HepG2 (cell line): ENCODE data around the gene DMBT1. TPM values are rescaled to one million over a fixed set of nuclear protein-coding genes. Genes with fewer than 3 reads are reported as not detected.

ENCODE experiments used
- ATAC-seq: fragments of 200-7000 bp; cut with Tn5 transposase; 3 replicates; pipeline ENCODE4 v1.9.1; 2020; ENCODE audit warnings: mild to moderate bottlenecking, moderate library complexity
- BruUV-seq: library from RNA; stranded (reverse); fragments of 400-500 nt; replicated peaks from 2 replicates; lab custom pipeline; 2021; lab: Mats Ljungman, UMichigan
- CTCF ChIA-PET: fragments of 300-600 bp; formaldehyde crosslinking; extraction: SDS; loops from one replicate; lab custom pipeline; 2021; ENCODE audit warnings: low total read pairs, inconsistent platforms, low intra/inter-chr PET ratio; lab: Yijun Ruan, JAX
- POLR2A ChIA-PET: fragments of 350-600 bp; sonication (Branson Sonifier 250); formaldehyde crosslinking; loops from one replicate; lab custom pipeline; 2020; ENCODE audit warnings: antibody characterized with exemption, inconsistent platforms; lab: Yijun Ruan, JAX
- DNase-seq: peaks from one replicate; pipeline ENCODE4 v3.0.0-alpha.2; 2015; ENCODE audit warnings: low spot score
- FAIRE-seq: peaks from 3 replicates; lab custom pipeline; 2011; peaks lifted over from hg19 to GRCh38; lab: Jason Lieb, UNC
- H2AFZ ChIP-seq: one replicate; pipeline ENCODE4 v1.6.1; 2011; ENCODE audit warnings: low read length, inconsistent platforms
- H3K27ac ChIP-seq: fragments of 300-600 bp; 3 replicates; pipeline ENCODE4 v1.8.0; 2011; ENCODE audit warnings: mixed run types, mild to moderate bottlenecking, mixed read lengths, low read length, inconsistent platforms; ENCODE audit not compliant: insufficient read depth; ENCODE audit errors: extremely low read length
- H3K27me3 ChIP-seq, 2 experiments: fragments of 200-600 bp in 1 of 2; 2 replicates in 1 of 2; 3 replicates in 1 of 2; pipeline versions ENCODE4 v1.6.0 to v1.8.0; 2011; ENCODE audit warnings: low read length in 2 of 2, mild to moderate bottlenecking in 2 of 2, moderate library complexity in 2 of 2, inconsistent platforms in 1 of 2; ENCODE audit not compliant: insufficient read depth in 2 of 2, control insufficient read depth in 1 of 2
- H3K36me3 ChIP-seq, 2 experiments: fragments of 200-600 bp in 1 of 2; replicated peaks in 1 of 2; 2 replicates in 1 of 2; 3 replicates in 1 of 2; pipeline versions ENCODE4 v1.5.1 to v1.8.0; 2011; ENCODE audit warnings: low read length in 2 of 2, inconsistent platforms in 1 of 2; ENCODE audit not compliant: insufficient read depth in 2 of 2, control insufficient read depth in 1 of 2
- H3K4me1 ChIP-seq: 2 replicates; pipeline ENCODE4 v1.5.1; 2012; ENCODE audit warnings: low read length, inconsistent platforms; ENCODE audit not compliant: insufficient read depth
- H3K4me2 ChIP-seq: 2 replicates; pipeline ENCODE4 v1.6.0; 2011; ENCODE audit warnings: low read depth, low read length, inconsistent platforms
- H3K4me3 ChIP-seq, 3 experiments: fragments of 200-600 bp in 1 of 3; sonication (generic), shearing (Covaris generic) in 1 of 3; replicated peaks in 1 of 3; 2 replicates each; pipeline ENCODE4 v1.5.1; 2011 to 2016; ENCODE audit warnings: low read length in 3 of 3, inconsistent platforms in 2 of 3, low read depth in 2 of 3, mild to moderate bottlenecking in 2 of 3, control low read depth in 1 of 3, mixed read lengths in 1 of 3; ENCODE audit not compliant: insufficient read depth in 1 of 3
- H3K79me2 ChIP-seq: one replicate; pipeline ENCODE4 v1.6.1; 2011; ENCODE audit warnings: low read length, inconsistent platforms; ENCODE audit not compliant: insufficient read depth
- H3K9ac ChIP-seq: 2 replicates; pipeline ENCODE4 v1.6.0; 2011; ENCODE audit warnings: mild to moderate bottlenecking, low read depth, low read length, inconsistent platforms; ENCODE audit not compliant: insufficient read depth
- H3K9me3 ChIP-seq: 2 replicates; pipeline ENCODE4 v1.5.1; 2012; ENCODE audit warnings: mild to moderate bottlenecking, low read length
- H4K20me1 ChIP-seq: 2 replicates; pipeline ENCODE4 v1.6.0; 2011; ENCODE audit warnings: inconsistent platforms, mild to moderate bottlenecking, low read length, moderate library complexity; ENCODE audit not compliant: insufficient read depth
- ATF7 ChIP-seq, 2 experiments: fragments of 450-650 bp in 1 of 2; sonication (generic) in 1 of 2; formaldehyde crosslinking in 1 of 2; IDR thresholded peaks; 2 replicates each; pipeline versions ENCODE4 v1.4.0 to v1.6.1; 2016 to 2020; ENCODE audit warnings: antibody characterized with exemption in 1 of 2, mild to moderate bottlenecking in 1 of 2, missing genetic modification reagents in 1 of 2
- CENPX ChIP-seq: sonication (generic); formaldehyde crosslinking; IDR thresholded peaks from 2 replicates; pipeline ENCODE4 v1.9.0; 2021; ENCODE audit warnings: mild to moderate bottlenecking, missing genetic modification reagents, moderate library complexity
- CREB1 ChIP-seq, 2 experiments: fragments of 450-650 bp in 1 of 2; IDR thresholded peaks; 2 replicates each; pipeline ENCODE4 v1.6.1; 2016 to 2017; ENCODE audit warnings: control low read depth in 1 of 2, mild to moderate bottlenecking in 1 of 2, missing compliant biosample characterization in 1 of 2, missing genetic modification characterization in 1 of 2
- IRF1 ChIP-seq: sonication (generic); formaldehyde crosslinking; IDR thresholded peaks from 2 replicates; pipeline ENCODE4 v1.4.0; 2020; ENCODE audit warnings: low read depth, mild to moderate bottlenecking, missing genetic modification reagents
- KDM5B ChIP-seq: sonication (generic); formaldehyde crosslinking; IDR thresholded peaks from 2 replicates; pipeline ENCODE4 v1.4.0; 2020; ENCODE audit warnings: missing genetic modification reagents, mild to moderate bottlenecking, borderline replicate concordance
- KMT2A ChIP-seq: sonication (generic); formaldehyde crosslinking; IDR thresholded peaks from 2 replicates; pipeline ENCODE4 v1.4.0; 2020; ENCODE audit warnings: missing genetic modification reagents
- MAFK ChIP-seq, 2 experiments: IDR thresholded peaks in 1 of 2; conservative IDR thresholded peaks in 1 of 2; 2 replicates each; pipeline ENCODE4 v1.6.1; 2011; ENCODE audit warnings: improper control_type of control experiment in 2 of 2, low read length in 2 of 2
- PLRG1 ChIP-seq: fragments of 450-650 bp; conservative IDR thresholded peaks from 2 replicates; pipeline ENCODE4 v1.6.1; 2016
- POLR2AphosphoS5 ChIP-seq: IDR thresholded peaks from 2 replicates; pipeline ENCODE4 v1.6.1; 2012; ENCODE audit warnings: low read depth, low read length
- ZNF124 ChIP-seq: sonication (generic); formaldehyde crosslinking; IDR thresholded peaks from 2 replicates; pipeline ENCODE4 v1.4.0; 2020; ENCODE audit warnings: missing genetic modification reagents
- ZNF224 ChIP-seq: sonication (generic); formaldehyde crosslinking; IDR thresholded peaks from 2 replicates; pipeline ENCODE4 v1.5.0; 2020; ENCODE audit warnings: mild to moderate bottlenecking, missing genetic modification reagents
- ZNF275 ChIP-seq: sonication (generic); formaldehyde crosslinking; IDR thresholded peaks from 2 replicates; pipeline ENCODE4 v1.8.0; 2022; ENCODE audit warnings: missing genetic modification reagents, mild to moderate bottlenecking, inconsistent platforms, borderline replicate concordance
- ZNF672 ChIP-seq: sonication (generic); formaldehyde crosslinking; IDR thresholded peaks from 2 replicates; pipeline ENCODE4 v1.8.1; 2022; ENCODE audit warnings: missing genetic modification reagents
- ZNF737 ChIP-seq: sonication (generic); formaldehyde crosslinking; IDR thresholded peaks from 2 replicates; pipeline ENCODE4 v1.5.0; 2020; ENCODE audit warnings: missing genetic modification reagents, mild to moderate bottlenecking, borderline replicate concordance
- ZSCAN22 ChIP-seq: sonication (generic); formaldehyde crosslinking; IDR thresholded peaks from 2 replicates; pipeline ENCODE4 v1.4.0; 2020; ENCODE audit warnings: mild to moderate bottlenecking, missing genetic modification reagents
- WGBS: methylation state at CpG from one replicate; pipeline ENCODE4 v1.1.6; 2017; ENCODE audit warnings: low lambda C conversion rate; 5-methylcytosine and 5-hydroxymethylcytosine counted together
- in situ Hi-C: cut with HindIII; loops from 2 replicates; pipeline ENCODE4 v1.10.0; 2017; ENCODE audit warnings: low pct_unique_long_range_greater_than_20kb; ENCODE audit not compliant: extremely low pct_ligation_motif_present
- intact Hi-C: fragments of 100-400 bp; cut with micrococcal nuclease; formaldehyde crosslinking; loops from one replicate; pipeline ENCODE4 v1.10.0; 2022; ENCODE audit not compliant: unreplicated experiment
- polyA plus RNA-seq, 8 experiments: library from polyadenylated mRNA; depleted of rRNA in 3 of 8; stranded (reverse) in 7 of 8; unstranded in 1 of 8; fragments of >200 nt; fragmentation: Illumina TruSeq in 4 of 8; extraction: Trizol in 4 of 8; gene quantifications; 2 replicates each; pipeline versions ENCODE4 v1.2.1 to v1.2.3, GENCODE V29; 2011 to 2016; ENCODE audit warnings: low read depth in 4 of 8, missing spikeins in 1 of 8, mixed read lengths in 1 of 8; ENCODE audit not compliant: insufficient read depth in 1 of 8
- total RNA-seq, 5 experiments: library from RNA; depleted of rRNA; stranded (reverse); fragments of >200 nt; fragmentation: Illumina TruSeq; extraction: Trizol; gene quantifications; 2 replicates each; pipeline ENCODE4 v1.2.3, GENCODE V29; 2016; ENCODE audit warnings: low read depth in 1 of 5

Gene DMBT1
- total and polyA plus RNA-seq, 2 of the 13 experiments (the other 11 are each of a cell fraction or from before 2014, with no cell fraction given): not detected

- peaks cover 6 to 31% of the 10 kb centered on the region in 2 experiments; a peak in 3 of 5 replicates for H3K27me3 ChIP-seq
- CTCF ChIA-PET: no interaction called here
- no peaks in the 10 kb centered on the region for H4K20me1 ChIP-seq
- no peak overlapping the region for H3K4me2 ChIP-seq
- no peak overlapping the region for H3K9ac ChIP-seq
- DNase-seq (no peak), ATAC-seq (no peak), FAIRE-seq (no peak)
- no TSS peak for BruUV-seq
- H3K36me3 ChIP-seq: no peaks in the 10 kb centered on the region
- WGBS: 52% methylated on average over 22 of the region's 22 CpGs
- in situ Hi-C loops (no loop called here), intact Hi-C loops (no loop called here)
- no peak overlapping the region for H3K4me3 ChIP-seq
- POLR2A ChIA-PET: no interaction called here
- H3K27ac ChIP-seq: no peak overlapping the region
- H3K9me3 ChIP-seq: no peaks in the 10 kb centered on the region
- no peaks in the 10 kb centered on the region for H3K79me2 ChIP-seq
- no peaks in the 10 kb centered on the region for H3K4me1 ChIP-seq
- no peak for TF ChIP-seq PLRG1
- TF ChIP-seq ATF7 (IDR thresholded peaks at IDR 0.05): peak; percentile 89
- no peak for TF ChIP-seq ATF7 (CRISPR knock-in tag; IDR thresholded peaks at IDR 0.05)
- TF ChIP-seq ZNF672: no peak
- no peak for TF ChIP-seq ZNF224 (CRISPR knock-in tag)
- no peak for TF ChIP-seq KDM5B (CRISPR knock-in tag)
- peak; percentile 79 for TF ChIP-seq CREB1 (IDR thresholded peaks at IDR 0.05)
- TF ChIP-seq CREB1 (CRISPR knock-in tag; IDR thresholded peaks at IDR 0.05): no peak
- 0 out of 4 replicates have a peak, but pooled peaks of 1 of the 2 experiments have one; percentile 1 for TF ChIP-seq MAFK (conservative IDR thresholded peaks at IDR 0.05 in 1 of 2, IDR thresholded peaks at IDR 0.05 in 1 of 2; ENCODE audit: low read length in 2 of 2)
- no peak overlapping the region for H2AFZ ChIP-seq
These were observed 46.3 kb upstream of the DMBT1 start for GRCh38 chr10:122514045-122514840.

GRCh38 chr10:122515022-122515424 lies 45.5 kb upstream of the DMBT1 start:
- no peak for ATAC-seq
- no peak overlapping the region for H2AFZ ChIP-seq
- peaks cover 4 to 26% of the 10 kb centered on the region in 2 experiments; a peak in 3 of 5 replicates for H3K27me3 ChIP-seq
- BruUV-seq: no TSS peak
- no peaks in the 10 kb centered on the region for H3K4me1 ChIP-seq
- TF ChIP-seq ZNF275 (CRISPR knock-in tag) (no peak), POLR2AphosphoS5 (no peak), CENPX (CRISPR knock-in tag) (no peak), ZSCAN22 (no peak), IRF1 (no peak), ZNF124 (CRISPR knock-in tag) (no peak), KMT2A (CRISPR knock-in tag) (no peak), ZNF737 (no peak)
- TF ChIP-seq, all 625 proteins: peak for 0
- intact Hi-C loops: no loop called here
- DNase-seq (no peak), FAIRE-seq (no peak)
- Histone ChIP-seq H3K4me2 (no peak overlapping the region), H3K9me3 (no peaks in the 10 kb centered on the region), H3K36me3 (no peaks in the 10 kb centered on the region), H3K27ac (no peak overlapping the region), H3K9ac (no peak overlapping the region), H4K20me1 (no peaks in the 10 kb centered on the region), H3K4me3 (no peak overlapping the region), H3K79me2 (no peaks in the 10 kb centered on the region)
- ChIA-PET POLR2A (interaction anchor here (0.6 kb wide), 1 partner anchor 13 kb away, joined by 3 read pairs; no protein-coding TSS in a partner anchor), CTCF (no interaction called here)
- WGBS: 6% methylated on average over 2 of the region's 5 CpGs
- in situ Hi-C loops: no loop called here
